HG02642 (cell line): ENCODE data around the gene PNN.
"Not testable (repeated sequence)": the region's sequence is repeated elsewhere in the genome, so short reads cannot be mapped to it uniquely, and the experiment has no call there.

Experiments used
- ATAC-seq: cut with Tn5 transposase; IDR thresholded peaks from one replicate; pipeline ENCODE4 v1.9.1; 2021; ENCODE audit warnings: mild to moderate bottlenecking; ENCODE audit not compliant: unreplicated experiment, poor library complexity

The PNN gene

GRCh38 chr14:39180553-39180952 lies 5.5 kb downstream of the PNN start:
- ATAC-seq, result no peak

- no peak for ATAC-seq
These were observed 6.1 kb downstream of the PNN start for GRCh38 chr14:39181026-39181692.

- ATAC-seq, result no peak
These were observed 6.6 kb downstream of the PNN start for GRCh38 chr14:39181693-39182047.

- no peak for ATAC-seq
These were observed 8.0 kb downstream of the PNN start for GRCh38 chr14:39182770-39183684.

GRCh38 chr14:39183685-39184003 lies 8.6 kb downstream of the PNN start:
- not testable (repeated sequence) for ATAC-seq

- no peak for ATAC-seq
These were observed 9.7 kb downstream of the PNN start for GRCh38 chr14:39184628-39185255.

- ATAC-seq, result no peak
These were observed 10.4 kb downstream of the PNN start for GRCh38 chr14:39185256-39186049.

GRCh38 chr14:39186941-39187525 lies 12.0 kb downstream of the PNN start:
- no peak for ATAC-seq

GRCh38 chr14:39203659-39204606 lies 28.9 kb downstream of the PNN start:
- no peak for ATAC-seq

GRCh38 chr14:39207430-39207829 lies 32.4 kb downstream of the PNN start:
- ATAC-seq, result not testable (repeated sequence)

- no peak for ATAC-seq
These were observed 36.2 kb downstream of the PNN start for GRCh38 chr14:39211109-39211741.

GRCh38 chr14:39212034-39212433 lies 37.0 kb downstream of the PNN start:
- ATAC-seq, result no peak

GRCh38 chr14:39212693-39213092 lies 37.6 kb downstream of the PNN start:
- no peak for ATAC-seq

- no peak for ATAC-seq
These were observed 42.3 kb downstream of the PNN start for GRCh38 chr14:39217214-39217879.

- ATAC-seq, result no peak
These were observed 43.2 kb downstream of the PNN start for GRCh38 chr14:39218171-39218769.

GRCh38 chr14:39219075-39219499 lies 44.0 kb downstream of the PNN start:
- ATAC-seq, result no peak

- not testable (repeated sequence) for ATAC-seq
These were observed 45.4 kb downstream of the PNN start for GRCh38 chr14:39220473-39220872.

GRCh38 chr14:39228044-39228443 lies 53.0 kb downstream of the PNN start:
- no peak for ATAC-seq
